Mesenchymal stem cell (in vitro differentiated cells and primary cell): ENCODE measurements around the gene CYTH2.

Experiments used
- DNase-seq: peaks from one replicate; pipeline ENCODE4 v3.0.0-alpha.2; 2013
- H2AFZ ChIP-seq: one replicate; pipeline ENCODE4 v1.6.1; 2013; ENCODE audit warnings: low read depth, mild to moderate bottlenecking, control low read depth, inconsistent platforms, low read length, moderate library complexity
- H2AK5ac ChIP-seq: 2 replicates; pipeline ENCODE4 v1.6.1; 2013; ENCODE audit warnings: low read length, moderate library complexity, mild to moderate bottlenecking, inconsistent platforms; ENCODE audit not compliant: severe bottlenecking
- H2BK120ac ChIP-seq: one replicate; pipeline ENCODE4 v1.6.1; 2013; ENCODE audit warnings: low read depth, mild to moderate bottlenecking, inconsistent platforms, low read length, moderate library complexity
- H2BK12ac ChIP-seq, 2 experiments: one replicate each; pipeline ENCODE4 v1.6.1; 2013; ENCODE audit warnings: inconsistent platforms in 2 of 2, low read length in 2 of 2, mild to moderate bottlenecking in 2 of 2, moderate library complexity in 2 of 2, control low read depth in 1 of 2
- H2BK15ac ChIP-seq: one replicate; pipeline ENCODE4 v1.6.1; 2013; ENCODE audit warnings: mild to moderate bottlenecking, low read depth, inconsistent platforms; ENCODE audit not compliant: poor library complexity, severe bottlenecking
- H2BK5ac ChIP-seq: 2 replicates; pipeline ENCODE4 v1.6.1; 2013; ENCODE audit warnings: low read depth, mild to moderate bottlenecking, low read length, control low read depth, inconsistent platforms; ENCODE audit not compliant: poor library complexity, severe bottlenecking
- H3K14ac ChIP-seq, 2 experiments: one replicate each; pipeline ENCODE4 v1.6.1; 2013; ENCODE audit warnings: inconsistent platforms in 2 of 2, low read length in 2 of 2, control low read depth in 1 of 2, mild to moderate bottlenecking in 1 of 2, moderate library complexity in 1 of 2
- H3K18ac ChIP-seq, 2 experiments: one replicate each; pipeline ENCODE4 v1.6.1; 2013; ENCODE audit warnings: inconsistent platforms in 2 of 2, low read length in 2 of 2, control low read depth in 1 of 2, low read depth in 1 of 2, mild to moderate bottlenecking in 1 of 2
- H3K23ac ChIP-seq, 2 experiments: one replicate each; pipeline ENCODE4 v1.6.1; 2013; ENCODE audit warnings: inconsistent platforms in 2 of 2, low read length in 2 of 2, mild to moderate bottlenecking in 2 of 2, moderate library complexity in 2 of 2, control low read depth in 1 of 2
- H3K27ac ChIP-seq: 2 replicates; pipeline ENCODE4 v1.5.1; 2013; ENCODE audit warnings: mild to moderate bottlenecking, moderate library complexity, low read length, control low read depth, inconsistent platforms; ENCODE audit not compliant: poor library complexity, severe bottlenecking
- H3K27me3 ChIP-seq, 2 experiments: 2 replicates each; pipeline versions ENCODE4 v1.6.1 to v1.7.0; 2013; ENCODE audit warnings: low read length in 2 of 2, mild to moderate bottlenecking in 2 of 2, moderate library complexity in 2 of 2, control low read depth in 1 of 2, inconsistent platforms in 1 of 2; ENCODE audit not compliant: control insufficient read depth in 1 of 2, insufficient read depth in 1 of 2
- H3K36me3 ChIP-seq, 2 experiments: 2 replicates each; pipeline versions ENCODE4 v1.6.1 to v1.7.0; 2013; ENCODE audit warnings: low read length in 2 of 2, control low read depth in 1 of 2, inconsistent platforms in 1 of 2, low read depth in 1 of 2, mild to moderate bottlenecking in 1 of 2; ENCODE audit not compliant: insufficient read depth in 2 of 2, control insufficient read depth in 1 of 2
- H3K4ac ChIP-seq, 2 experiments: one replicate each; pipeline ENCODE4 v1.6.1; 2013; ENCODE audit warnings: inconsistent platforms in 2 of 2, low read length in 2 of 2, mild to moderate bottlenecking in 2 of 2, moderate library complexity in 2 of 2, control low read depth in 1 of 2, low read depth in 1 of 2
- H3K4me1 ChIP-seq: 2 replicates; pipeline ENCODE4 v1.6.1; 2013; ENCODE audit warnings: low read depth, low read length, control low read depth; ENCODE audit not compliant: control insufficient read depth, insufficient read depth
- H3K4me2 ChIP-seq: 2 replicates; pipeline ENCODE4 v1.6.1; 2013; ENCODE audit warnings: low read length, mild to moderate bottlenecking, inconsistent platforms; ENCODE audit not compliant: poor library complexity, severe bottlenecking
- H3K4me3 ChIP-seq, 2 experiments: 2 replicates each; pipeline versions ENCODE4 v1.5.1 to v1.7.0; 2013; ENCODE audit warnings: low read length in 2 of 2, mild to moderate bottlenecking in 2 of 2, control low read depth in 1 of 2, low read depth in 1 of 2; ENCODE audit not compliant: insufficient read depth in 1 of 2
- H3K79me1 ChIP-seq: replicated peaks from 2 replicates; pipeline ENCODE4 v1.6.1; 2013; ENCODE audit warnings: mild to moderate bottlenecking, control low read depth, low read length, inconsistent platforms; ENCODE audit not compliant: poor library complexity, severe bottlenecking
- H3K9ac ChIP-seq: 2 replicates; pipeline ENCODE4 v1.7.0; 2013; ENCODE audit warnings: mild to moderate bottlenecking, low read length, moderate library complexity
- H3K9me3 ChIP-seq: 2 replicates; pipeline ENCODE4 v1.7.0; 2013; ENCODE audit warnings: mild to moderate bottlenecking, low read length; ENCODE audit not compliant: control insufficient read depth
- H4K8ac ChIP-seq: one replicate; pipeline ENCODE4 v1.6.1; 2013; ENCODE audit warnings: inconsistent platforms, mild to moderate bottlenecking, low read length, moderate library complexity
- H4K91ac ChIP-seq: one replicate; pipeline ENCODE4 v1.6.1; 2013; ENCODE audit warnings: mild to moderate bottlenecking, low read length, inconsistent platforms
- WGBS: methylation state at CpG from one replicate; pipeline ENCODE4 v1.1.7; 2013; ENCODE audit warnings: mixed read lengths; 5-methylcytosine and 5-hydroxymethylcytosine counted together

Gene CYTH2

GRCh38 chr19:48512504-48513288 lies 43.5 kb downstream of the CYTH2 start:
- no peak for DNase-seq
- Histone ChIP-seq H4K91ac (no peak overlapping the region), H3K4me2 (no peak overlapping the region), H2BK120ac (no peak overlapping the region), H3K9ac (no peak overlapping the region), H2AK5ac (no peak overlapping the region), H2BK5ac (no peak overlapping the region), H3K27me3 (peaks cover 45 to 48% of the 10 kb centered on the region in 2 experiments), H3K18ac (no peak overlapping the region), H3K23ac (no peak overlapping the region), H3K4me1 (peaks cover 9% of the 10 kb centered on the region), H4K8ac (no peak overlapping the region), H3K4me3 (no peak overlapping the region), H2BK15ac (no peak overlapping the region), H3K4ac (no peak overlapping the region), H2BK12ac (no peak overlapping the region), H2AFZ (no peak overlapping the region), H3K79me1 (no peaks in the 10 kb centered on the region), H3K14ac (no peak overlapping the region), H3K27ac (no peak overlapping the region), H3K36me3 (no peaks in the 10 kb centered on the region), H3K9me3 (no peaks in the 10 kb centered on the region)
- 57% methylated on average over 13 of the region's 19 CpGs for WGBS

- Histone ChIP-seq H2BK120ac (peak overlapping the region; percentile 57), H3K9me3 (no peaks in the 10 kb centered on the region), H3K4me3 (peak overlapping the region; percentile 67 to 70), H3K36me3 (no peaks in the 10 kb centered on the region), H3K4me1 (peaks cover 11% of the 10 kb centered on the region), H3K14ac (peak overlapping the region in 1 of 2 experiments; percentile 5), H2BK15ac (peak overlapping the region; percentile 77), H3K4ac (peak overlapping the region in 1 of 2 experiments; percentile 74), H2BK12ac (no peak overlapping the region), H3K18ac (peak overlapping the region; percentile 30 to 88), H2AFZ (peak overlapping the region; percentile 91), H3K4me2 (peak overlapping the region; percentile 98), H3K27ac (no peak overlapping the region), H3K9ac (no peak overlapping the region), H3K23ac (no peak overlapping the region), H4K8ac (peak overlapping the region; percentile 94), H4K91ac (peak overlapping the region; percentile 70), H3K79me1 (no peaks in the 10 kb centered on the region), H2AK5ac (no peak overlapping the region), H3K27me3 (peaks cover 46 to 47% of the 10 kb centered on the region in 2 experiments), H2BK5ac (no peak overlapping the region)
- peak; percentile 71 for DNase-seq
- WGBS: 6% methylated on average over 54 of the region's 54 CpGs
Observed at GRCh38 chr19:48513289-48514122, 44.3 kb downstream of the CYTH2 start.

- Histone ChIP-seq H3K36me3 (no peaks in the 10 kb centered on the region), H4K91ac (no peak overlapping the region), H3K4me3 (peak overlapping the region in 1 of 2 experiments; percentile 70), H2BK15ac (no peak overlapping the region), H2AFZ (no peak overlapping the region), H3K23ac (no peak overlapping the region), H3K9ac (no peak overlapping the region), H3K27me3 (peaks cover 42 to 44% of the 10 kb centered on the region in 2 experiments), H3K27ac (no peak overlapping the region), H3K4me2 (peak overlapping the region; percentile 98), H2BK5ac (no peak overlapping the region), H3K79me1 (no peaks in the 10 kb centered on the region), H3K14ac (no peak overlapping the region), H3K18ac (no peak overlapping the region), H4K8ac (peak overlapping the region; percentile 94), H3K9me3 (no peaks in the 10 kb centered on the region), H2AK5ac (no peak overlapping the region), H2BK120ac (no peak overlapping the region), H2BK12ac (no peak overlapping the region), H3K4ac (no peak overlapping the region), H3K4me1 (peaks cover 11% of the 10 kb centered on the region)
- 43% methylated on average over 11 of the region's 11 CpGs for WGBS
- DNase-seq: no peak
Observed at GRCh38 chr19:48514123-48514458, 44.9 kb downstream of the CYTH2 start.

DNA sequence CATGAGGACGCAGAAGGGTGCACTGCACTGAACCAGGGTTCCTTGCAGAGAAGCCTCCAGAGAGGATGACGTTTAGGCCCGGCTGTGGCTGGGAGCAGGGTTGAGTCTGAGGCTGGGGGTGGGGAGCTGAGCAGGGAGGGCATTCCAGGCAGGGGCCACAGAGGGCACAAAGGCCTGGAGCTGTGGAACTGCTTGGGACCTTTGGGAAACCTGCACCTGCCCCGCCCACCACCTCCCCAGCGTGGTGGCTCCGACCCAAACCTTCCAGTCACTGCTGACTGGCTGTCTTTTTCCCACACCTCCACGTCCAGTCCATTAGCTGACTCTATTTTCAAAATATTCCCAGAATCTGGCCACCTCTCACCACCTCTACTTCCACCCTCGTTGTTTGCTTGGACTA lies 47.4 kb downstream of the CYTH2 start:
- H3K4me1 ChIP-seq: peaks cover 9% of the 10 kb centered on the region
- no peak overlapping the region for H2AFZ ChIP-seq
- no peak for DNase-seq
- H3K23ac ChIP-seq: no peak overlapping the region
- H3K14ac ChIP-seq: no peak overlapping the region
- H3K9ac ChIP-seq: no peak overlapping the region
- no peak overlapping the region for H2BK5ac ChIP-seq
- no peak overlapping the region for H3K4me3 ChIP-seq
- no peak overlapping the region for H3K4ac ChIP-seq
- no peak overlapping the region for H2BK15ac ChIP-seq
- WGBS: 81% methylated on average over 8 of the region's 8 CpGs
- H2AK5ac ChIP-seq: no peak overlapping the region
- no peaks in the 10 kb centered on the region for H3K36me3 ChIP-seq
- H3K4me2 ChIP-seq: no peak overlapping the region
- no peaks in the 10 kb centered on the region for H3K9me3 ChIP-seq
- H2BK12ac ChIP-seq: no peak overlapping the region
- peaks cover 24 to 28% of the 10 kb centered on the region in 2 experiments for H3K27me3 ChIP-seq
- no peak overlapping the region for H4K8ac ChIP-seq
- no peak overlapping the region for H3K18ac ChIP-seq
- H2BK120ac ChIP-seq: no peak overlapping the region
- no peak overlapping the region for H4K91ac ChIP-seq
- H3K79me1 ChIP-seq: no peaks in the 10 kb centered on the region
- no peak overlapping the region for H3K27ac ChIP-seq
